K562 (cell line): ENCODE measurements around the gene GPR39. TPM values are rescaled to one million over a fixed set of nuclear protein-coding genes. Genes with fewer than 3 reads are reported as not detected.

Source experiments
- ATAC-seq: fragments of 200-7000 bp; cut with Tn5 transposase; 3 replicates; pipeline ENCODE4 v1.9.1; 2020; ENCODE audit warnings: moderate library complexity
- BruUV-seq: library from RNA; stranded (reverse); fragments of 400-500 nt; replicated peaks from 2 replicates; lab custom pipeline; 2021; lab: Mats Ljungman, UMichigan
- CTCF ChIA-PET: fragments of 300-600 bp; formaldehyde crosslinking; extraction: SDS; loops from one replicate; lab custom pipeline; 2021; ENCODE audit warnings: low intra/inter-chr PET ratio; lab: Yijun Ruan, JAX
- POLR2A ChIA-PET: fragments of 300-600, 350-650 bp; sonication (Branson Sonifier 250); formaldehyde crosslinking; extraction: SDS; loops from one replicate; lab custom pipeline; 2021; ENCODE audit warnings: antibody characterized with exemption, inconsistent platforms; lab: Yijun Ruan, JAX
- DNase-seq, 4 experiments: peaks; one replicate each; pipeline versions ENCODE4 v3.0.0 to v3.0.0-alpha.2; 2011 to 2018; ENCODE audit warnings: low spot score in 3 of 4, mixed read lengths in 3 of 4; ENCODE audit errors: extremely low read depth in 1 of 4
- FAIRE-seq: peaks from 2 replicates; lab custom pipeline; 2011; peaks lifted over from hg19 to GRCh38; lab: Jason Lieb, UNC
- H2AFZ ChIP-seq: 2 replicates; pipeline ENCODE4 v1.6.0; 2011; ENCODE audit warnings: low read depth, low read length, control low read depth, inconsistent platforms
- H3K27ac ChIP-seq: fragments of 200-600 bp; 3 replicates; pipeline ENCODE4 v1.8.0; 2011; ENCODE audit warnings: low read depth, mild to moderate bottlenecking, control low read depth, inconsistent platforms, low read length, moderate library complexity, mixed read lengths; ENCODE audit errors: extremely low read depth
- H3K27me3 ChIP-seq, 2 experiments: fragments of 300-600 bp in 1 of 2; 2 replicates in 1 of 2; 3 replicates in 1 of 2; pipeline versions ENCODE4 v1.6.0 to v1.8.0; 2011; ENCODE audit warnings: inconsistent platforms in 2 of 2, low read length in 2 of 2, mild to moderate bottlenecking in 1 of 2, mixed read lengths in 1 of 2, moderate library complexity in 1 of 2; ENCODE audit not compliant: control insufficient read depth in 2 of 2, insufficient read depth in 2 of 2
- H3K36me3 ChIP-seq: fragments of 300-600 bp; 3 replicates; pipeline ENCODE4 v1.8.0; 2011; ENCODE audit warnings: mild to moderate bottlenecking, low read length, inconsistent platforms; ENCODE audit not compliant: control insufficient read depth, insufficient read depth
- H3K4me1 ChIP-seq, 2 experiments: fragments of 200-600 bp in 1 of 2; replicated peaks in 1 of 2; 2 replicates in 1 of 2; 3 replicates in 1 of 2; pipeline versions ENCODE4 v1.5.1 to v1.8.0; 2011; ENCODE audit warnings: inconsistent platforms in 2 of 2, low read length in 2 of 2, mild to moderate bottlenecking in 1 of 2, mixed read lengths in 1 of 2, moderate library complexity in 1 of 2; ENCODE audit not compliant: control insufficient read depth in 2 of 2, insufficient read depth in 2 of 2
- H3K4me2 ChIP-seq: 2 replicates; pipeline ENCODE4 v1.6.1; 2011; ENCODE audit warnings: low read length, control low read depth, inconsistent platforms, mixed read lengths; ENCODE audit not compliant: insufficient read depth
- H3K4me3 ChIP-seq: fragments of 200-600 bp; sonication (generic), shearing (Covaris generic); 2 replicates; pipeline ENCODE4 v1.5.1; 2016; ENCODE audit warnings: control low read depth, inconsistent platforms
- H3K79me2 ChIP-seq: fragments of 200-600 bp; 3 replicates; pipeline ENCODE4 v1.8.0; 2011; ENCODE audit warnings: low read length, inconsistent platforms; ENCODE audit not compliant: control insufficient read depth, insufficient read depth
- H3K9ac ChIP-seq, 2 experiments: 2 replicates each; pipeline versions ENCODE4 v1.6.0 to v1.6.1; 2011; ENCODE audit warnings: low read depth in 2 of 2, low read length in 2 of 2, control low read depth in 1 of 2, inconsistent platforms in 1 of 2, mild to moderate bottlenecking in 1 of 2, mixed read lengths in 1 of 2; ENCODE audit not compliant: insufficient read depth in 1 of 2
- H3K9me1 ChIP-seq: one replicate; pipeline ENCODE4 v1.6.0; 2011; ENCODE audit warnings: inconsistent platforms, mild to moderate bottlenecking, low read length, moderate library complexity; ENCODE audit not compliant: control insufficient read depth, insufficient read depth
- H3K9me3 ChIP-seq: replicated peaks from 2 replicates; pipeline ENCODE4 v1.5.1; 2011; ENCODE audit warnings: low read depth, low read length, inconsistent platforms; ENCODE audit not compliant: control insufficient read depth, insufficient read depth
- H4K20me1 ChIP-seq: replicated peaks from 2 replicates; pipeline ENCODE4 v1.6.1; 2011; ENCODE audit warnings: low read length, inconsistent platforms, mixed read lengths; ENCODE audit not compliant: control insufficient read depth, insufficient read depth
- C11orf30 ChIP-seq: fragments of 450-650 bp; IDR thresholded peaks from 2 replicates; pipeline ENCODE4 v1.6.1; 2016; ENCODE audit warnings: low read depth, mild to moderate bottlenecking
- E2F1 ChIP-seq: sonication (generic); formaldehyde crosslinking; IDR thresholded peaks from 2 replicates; pipeline ENCODE4 v1.8.1; 2023; ENCODE audit warnings: mild to moderate bottlenecking, missing genetic modification reagents, moderate library complexity
- FOXJ2 ChIP-seq: fragments of 200-800 bp; sonication (Bioruptor generic); IDR thresholded peaks from 2 replicates; pipeline ENCODE4 v1.6.1; 2016; ENCODE audit warnings: missing genetic modification characterization, missing compliant biosample characterization
- HMBOX1 ChIP-seq: sonication (generic); IDR thresholded peaks from 2 replicates; pipeline ENCODE4 v1.6.1; 2016
- MCM7 ChIP-seq, 2 experiments: fragments of 450-650 bp; IDR thresholded peaks; 2 replicates each; pipeline ENCODE4 v1.6.1; 2016 to 2018
- POLR2AphosphoS5 ChIP-seq: IDR thresholded peaks from 2 replicates; pipeline ENCODE4 v1.6.1; 2011; ENCODE audit warnings: mild to moderate bottlenecking, low read depth, low read length, moderate library complexity; ENCODE audit not compliant: control insufficient read depth, insufficient read depth
- POLR2B ChIP-seq: fragments of 450-650 bp; IDR thresholded peaks from 2 replicates; pipeline ENCODE4 v1.6.1; 2018; ENCODE audit warnings: low read depth; ENCODE audit not compliant: partially characterized antibody
- SMAD3 ChIP-seq: fragments of 450-650 bp; formaldehyde crosslinking; conservative IDR thresholded peaks from 2 replicates; pipeline ENCODE4 v1.4.0; 2020; ENCODE audit warnings: mild to moderate bottlenecking
- SRF ChIP-seq, 2 experiments: fragments of 250-450, 450-650 bp in 1 of 2; sonication (Bioruptor Pico) in 1 of 2; sonication (generic) in 1 of 2; formaldehyde crosslinking; IDR thresholded peaks; 2 replicates each; pipeline versions ENCODE4 v1.5.0 to v1.5.1; 2020 to 2022; ENCODE audit warnings: mild to moderate bottlenecking in 1 of 2, missing genetic modification reagents in 1 of 2
- TOE1 ChIP-seq, 2 experiments: fragments of 450-650 bp in 1 of 2; sonication (generic) in 1 of 2; formaldehyde crosslinking in 1 of 2; IDR thresholded peaks; 2 replicates each; pipeline versions ENCODE4 v1.7.1 to v1.8.0; 2016 to 2022; ENCODE audit warnings: borderline replicate concordance in 2 of 2, mild to moderate bottlenecking in 2 of 2, antibody characterized with exemption in 1 of 2, inconsistent platforms in 1 of 2, low read depth in 1 of 2, missing genetic modification reagents in 1 of 2, moderate library complexity in 1 of 2
- ZNF75A ChIP-seq: fragments of 450-650 bp; formaldehyde crosslinking; IDR thresholded peaks from 2 replicates; pipeline ENCODE4 v1.4.0; 2020; ENCODE audit warnings: mild to moderate bottlenecking
- ZSCAN29 ChIP-seq: fragments of 450-650 bp; IDR thresholded peaks from 2 replicates; pipeline ENCODE4 v1.6.1; 2017
- WGBS: fragments of 100-300 bp; shearing (Covaris generic); methylation state at CpG from one replicate; pipeline ENCODE4 v1.1.6; 2016; ENCODE audit warnings: low coverage, mixed read lengths; ENCODE audit not compliant: insufficient coverage; ENCODE audit errors: missing lambda C conversion rate; 5-methylcytosine and 5-hydroxymethylcytosine counted together
- in situ Hi-C: fragments of 300-500 bp; cut with MboI; formaldehyde crosslinking; loops from 4 replicates; pipeline ENCODE4 v1.15.0; 2018; ENCODE audit warnings: inconsistent platforms, mixed read lengths
- intact Hi-C: fragments of 100-400 bp; cut with micrococcal nuclease; formaldehyde crosslinking; loops from 2 replicates; pipeline ENCODE4 v1.14.2; 2022
- polyA plus RNA-seq, 8 experiments: library from polyadenylated mRNA; depleted of rRNA in 4 of 8; stranded (reverse) in 5 of 8; unstranded in 3 of 8; fragments of >200 nt; fragmentation: Nextera tagmentation in 2 of 8; fragmentation: Illumina TruSeq in 1 of 8; extraction: Ambion mirVana in 2 of 8; extraction: Trizol in 1 of 8; gene quantifications; 2 replicates each; pipeline versions ENCODE4 v1.2.1 to v1.2.3, GENCODE V29; 2011 to 2014; ENCODE audit warnings: inconsistent platforms in 1 of 8, missing spikeins in 1 of 8
- total RNA-seq, 7 experiments: library from RNA; depleted of rRNA in 6 of 7; stranded (reverse); fragments of >200 nt in 6 of 7; fragmentation: Illumina TruSeq in 2 of 7; extraction: Trizol in 2 of 7; gene quantifications; 2 replicates each; pipeline versions ENCODE4 v1.2.1 to v1.2.3, GENCODE V29; 2011 to 2021; ENCODE audit warnings: low replicate concordance in 1 of 7
- TF ChIP-seq, protein P1 (sequence below): sonication (generic); formaldehyde crosslinking; IDR thresholded peaks from 2 replicates; pipeline ENCODE4 v1.8.1; 2023; ENCODE audit warnings: missing genetic modification reagents, mild to moderate bottlenecking, borderline replicate concordance

GPR39 gene
- total and polyA plus RNA-seq, 9 of the 15 experiments (the other 6 are each of a cell fraction or from before 2014, with no cell fraction given), result 0.04 TPM; not detected in 8

- CTCF ChIA-PET, result no interaction called here
- in situ Hi-C loops (no loop called here), intact Hi-C loops (no loop called here)
- POLR2A ChIA-PET, result no interaction called here
- BruUV-seq, result no TSS peak
- Histone ChIP-seq H3K9me3 (no peaks in the 10 kb centered on the region), H3K9ac (no peak overlapping the region), H3K79me2 (no peaks in the 10 kb centered on the region), H3K4me1 (no peaks in the 10 kb centered on the region), H3K9me1 (peaks cover 2% of the 10 kb centered on the region), H3K4me2 (no peak overlapping the region), H2AFZ (no peak overlapping the region), H3K36me3 (no peaks in the 10 kb centered on the region), H3K27me3 (no peaks in the 10 kb centered on the region; a peak in 1 of 5 replicates), H4K20me1 (no peaks in the 10 kb centered on the region), H3K4me3 (no peak overlapping the region), H3K27ac (no peak overlapping the region)
- TF ChIP-seq FOXJ2 (tag) (no peak), TOE1 (IDR thresholded peaks at IDR 0.05; ENCODE audit: borderline replicate concordance) (no peak), TOE1 (CRISPR knock-in tag; IDR thresholded peaks at IDR 0.05; ENCODE audit: borderline replicate concordance, low read depth) (no peak), HMBOX1 (no peak), MCM7 (IDR thresholded peaks at IDR 0.05) (no peak), SMAD3 (CRISPR knock-in tag) (no peak), POLR2B (no peak), E2F1 (no peak), C11orf30 (no peak), ZNF75A (no peak), ZSCAN29 (no peak), SRF (CRISPR knock-in tag; IDR thresholded peaks at IDR 0.05) (no peak), POLR2AphosphoS5 (no peak)
- TF ChIP-seq, protein P1, sequence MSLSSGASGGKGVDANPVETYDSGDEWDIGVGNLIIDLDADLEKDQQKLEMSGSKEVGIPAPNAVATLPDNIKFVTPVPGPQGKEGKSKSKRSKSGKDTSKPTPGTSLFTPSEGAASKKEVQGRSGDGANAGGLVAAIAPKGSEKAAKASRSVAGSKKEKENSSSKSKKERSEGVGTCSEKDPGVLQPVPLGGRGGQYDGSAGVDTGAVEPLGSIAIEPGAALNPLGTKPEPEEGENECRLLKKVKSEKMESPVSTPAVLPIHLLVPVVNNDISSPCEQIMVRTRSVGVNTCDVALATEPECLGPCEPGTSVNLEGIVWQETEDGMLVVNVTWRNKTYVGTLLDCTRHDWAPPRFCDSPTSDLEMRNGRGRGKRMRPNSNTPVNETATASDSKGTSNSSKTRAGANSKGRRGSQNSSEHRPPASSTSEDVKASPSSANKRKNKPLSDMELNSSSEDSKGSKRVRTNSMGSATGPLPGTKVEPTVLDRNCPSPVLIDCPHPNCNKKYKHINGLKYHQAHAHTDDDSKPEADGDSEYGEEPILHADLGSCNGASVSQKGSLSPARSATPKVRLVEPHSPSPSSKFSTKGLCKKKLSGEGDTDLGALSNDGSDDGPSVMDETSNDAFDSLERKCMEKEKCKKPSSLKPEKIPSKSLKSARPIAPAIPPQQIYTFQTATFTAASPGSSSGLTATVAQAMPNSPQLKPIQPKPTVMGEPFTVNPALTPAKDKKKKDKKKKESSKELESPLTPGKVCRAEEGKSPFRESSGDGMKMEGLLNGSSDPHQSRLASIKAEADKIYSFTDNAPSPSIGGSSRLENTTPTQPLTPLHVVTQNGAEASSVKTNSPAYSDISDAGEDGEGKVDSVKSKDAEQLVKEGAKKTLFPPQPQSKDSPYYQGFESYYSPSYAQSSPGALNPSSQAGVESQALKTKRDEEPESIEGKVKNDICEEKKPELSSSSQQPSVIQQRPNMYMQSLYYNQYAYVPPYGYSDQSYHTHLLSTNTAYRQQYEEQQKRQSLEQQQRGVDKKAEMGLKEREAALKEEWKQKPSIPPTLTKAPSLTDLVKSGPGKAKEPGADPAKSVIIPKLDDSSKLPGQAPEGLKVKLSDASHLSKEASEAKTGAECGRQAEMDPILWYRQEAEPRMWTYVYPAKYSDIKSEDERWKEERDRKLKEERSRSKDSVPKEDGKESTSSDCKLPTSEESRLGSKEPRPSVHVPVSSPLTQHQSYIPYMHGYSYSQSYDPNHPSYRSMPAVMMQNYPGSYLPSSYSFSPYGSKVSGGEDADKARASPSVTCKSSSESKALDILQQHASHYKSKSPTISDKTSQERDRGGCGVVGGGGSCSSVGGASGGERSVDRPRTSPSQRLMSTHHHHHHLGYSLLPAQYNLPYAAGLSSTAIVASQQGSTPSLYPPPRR, result no peak
- 0% methylated on average over 4 of the region's 4 CpGs for WGBS
- no peak for FAIRE-seq
- no peak for DNase-seq
- ATAC-seq, result no peak
Observed at GRCh38 chr2:132562245-132562644, 145.6 kb downstream of the GPR39 start.
